HL-60 (cell line): Measurements from ENCODE around the gene FSTL5.

Experiments
- DNase-seq, 2 experiments: peaks; one replicate each; pipeline ENCODE4 v3.0.0-alpha.2; 2010 to 2020; ENCODE audit warnings: low read depth in 1 of 2, low spot score in 1 of 2
- H3K27ac ChIP-seq: fragments of 250-450 bp; sonication (Bioruptor Pico); replicated peaks from 2 replicates; pipeline ENCODE4 v1.5.1; 2020; ENCODE audit warnings: mild to moderate bottlenecking, moderate library complexity
- H3K27me3 ChIP-seq: fragments of 250-450 bp; sonication (Bioruptor Pico); 2 replicates; pipeline ENCODE4 v1.5.1; 2021; ENCODE audit warnings: mild to moderate bottlenecking, moderate library complexity; ENCODE audit not compliant: insufficient read depth, poor library complexity, severe bottlenecking
- H3K4me3 ChIP-seq: replicated peaks from 2 replicates; pipeline ENCODE4 v1.5.1; 2011; ENCODE audit warnings: mild to moderate bottlenecking, control low read depth, low read length; ENCODE audit not compliant: insufficient read depth
- GABPA ChIP-seq: IDR thresholded peaks from 2 replicates; pipeline ENCODE4 v1.6.1; 2012; ENCODE audit warnings: low read depth
- POLR2AphosphoS5 ChIP-seq: IDR thresholded peaks from 2 replicates; pipeline ENCODE4 v1.6.1; 2012; ENCODE audit warnings: low read depth
- SPI1 ChIP-seq: IDR thresholded peaks from 2 replicates; pipeline ENCODE4 v1.6.1; 2012; ENCODE audit warnings: low read depth, mild to moderate bottlenecking, borderline replicate concordance
- TF ChIP-seq, protein P1 (sequence below): IDR thresholded peaks from one replicate; pipeline ENCODE4 v1.5.1; 2011; ENCODE audit warnings: low read length, control low read depth, inconsistent platforms; ENCODE audit not compliant: insufficient read depth
- TF ChIP-seq, protein P2 (sequence below): IDR thresholded peaks from 2 replicates; pipeline ENCODE4 v1.6.1; 2012; ENCODE audit warnings: low read depth; ENCODE audit not compliant: insufficient replicate concordance

Gene FSTL5

DNA sequence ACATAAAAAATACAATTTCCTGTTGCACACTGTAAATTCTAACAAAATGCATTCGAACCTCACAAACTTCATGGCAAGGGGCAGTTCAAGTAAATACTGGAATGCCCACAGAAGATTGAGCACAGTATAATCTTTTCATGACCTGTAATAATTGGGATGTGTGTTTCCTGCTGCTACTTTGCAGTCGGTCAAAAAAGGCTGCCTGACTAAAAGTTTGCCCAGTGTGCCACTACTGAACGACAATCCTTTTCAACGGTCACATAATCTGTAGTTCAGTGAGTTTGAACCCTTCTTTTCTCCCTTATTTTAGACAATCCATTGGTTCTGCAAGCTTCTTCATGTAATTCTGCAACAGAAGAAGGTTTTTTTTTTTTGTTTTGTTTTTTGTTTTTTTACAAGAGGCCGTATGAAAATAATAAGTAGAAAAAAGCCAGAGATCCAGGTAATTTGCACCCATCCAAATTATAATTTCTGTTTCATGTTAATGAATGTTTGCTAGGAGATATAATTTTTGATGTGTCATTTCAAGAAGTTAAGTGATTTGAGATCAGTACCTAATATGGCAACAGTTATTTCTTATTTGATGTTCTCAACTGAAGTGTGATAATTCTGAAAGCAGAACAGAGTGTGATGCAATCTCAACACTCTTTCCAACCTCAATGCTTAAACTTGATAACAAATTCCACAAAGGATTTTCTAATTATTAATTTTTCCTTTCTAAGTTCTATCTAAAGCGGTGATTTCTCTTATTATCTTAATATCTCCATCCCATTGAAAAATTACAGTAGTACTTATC is 237.6 kb downstream of the FSTL5 start:
- no peak for DNase-seq
- TF ChIP-seq POLR2AphosphoS5: no peak
- Histone ChIP-seq H3K4me3 (no peak overlapping the region), H3K27me3 (no peaks in the 10 kb centered on the region), H3K27ac (no peak overlapping the region)

DNA sequence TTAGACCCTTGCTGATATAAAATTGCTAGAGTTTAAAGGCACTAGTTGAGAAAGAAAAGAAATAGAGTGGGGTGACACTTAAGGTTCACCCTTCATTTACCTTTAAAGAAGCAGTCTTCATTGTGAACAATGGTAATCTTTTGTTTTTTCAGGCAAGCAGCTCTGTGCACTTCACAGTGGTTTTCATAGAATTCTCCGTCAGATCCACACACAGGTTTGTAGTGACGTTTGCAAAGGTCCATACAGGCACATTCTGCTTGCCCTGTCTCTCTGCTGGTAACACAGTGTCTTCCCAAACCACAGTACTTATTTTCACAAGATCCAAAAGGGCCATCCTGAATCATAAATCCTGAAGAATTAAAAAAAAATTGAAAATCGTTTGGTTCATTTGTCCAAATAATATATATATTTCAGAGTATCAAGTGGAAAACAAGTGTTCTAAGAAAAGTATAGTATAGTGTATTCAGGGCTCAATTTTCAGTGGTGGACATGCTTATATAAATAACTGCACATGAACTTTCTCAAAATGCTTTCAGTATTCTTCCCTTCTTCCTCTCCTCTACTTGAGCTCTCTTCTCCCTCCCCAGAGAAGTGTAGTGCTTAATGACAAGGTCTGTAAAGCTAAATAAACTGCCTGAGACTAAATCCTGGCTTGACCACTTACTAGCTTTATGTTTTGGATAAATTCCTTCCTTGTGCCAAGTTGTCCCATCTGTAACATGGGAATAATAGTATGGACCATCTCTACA is 243.3 kb downstream of the FSTL5 start:
- no peaks in the 10 kb centered on the region for H3K27me3 ChIP-seq
- no peak overlapping the region for H3K4me3 ChIP-seq
- no peak for DNase-seq
- H3K27ac ChIP-seq: no peak overlapping the region
- TF ChIP-seq POLR2AphosphoS5 (no peak), GABPA (no peak), SPI1 (no peak)
- TF ChIP-seq, protein P1, sequence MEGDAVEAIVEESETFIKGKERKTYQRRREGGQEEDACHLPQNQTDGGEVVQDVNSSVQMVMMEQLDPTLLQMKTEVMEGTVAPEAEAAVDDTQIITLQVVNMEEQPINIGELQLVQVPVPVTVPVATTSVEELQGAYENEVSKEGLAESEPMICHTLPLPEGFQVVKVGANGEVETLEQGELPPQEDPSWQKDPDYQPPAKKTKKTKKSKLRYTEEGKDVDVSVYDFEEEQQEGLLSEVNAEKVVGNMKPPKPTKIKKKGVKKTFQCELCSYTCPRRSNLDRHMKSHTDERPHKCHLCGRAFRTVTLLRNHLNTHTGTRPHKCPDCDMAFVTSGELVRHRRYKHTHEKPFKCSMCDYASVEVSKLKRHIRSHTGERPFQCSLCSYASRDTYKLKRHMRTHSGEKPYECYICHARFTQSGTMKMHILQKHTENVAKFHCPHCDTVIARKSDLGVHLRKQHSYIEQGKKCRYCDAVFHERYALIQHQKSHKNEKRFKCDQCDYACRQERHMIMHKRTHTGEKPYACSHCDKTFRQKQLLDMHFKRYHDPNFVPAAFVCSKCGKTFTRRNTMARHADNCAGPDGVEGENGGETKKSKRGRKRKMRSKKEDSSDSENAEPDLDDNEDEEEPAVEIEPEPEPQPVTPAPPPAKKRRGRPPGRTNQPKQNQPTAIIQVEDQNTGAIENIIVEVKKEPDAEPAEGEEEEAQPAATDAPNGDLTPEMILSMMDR: no peak

DNA sequence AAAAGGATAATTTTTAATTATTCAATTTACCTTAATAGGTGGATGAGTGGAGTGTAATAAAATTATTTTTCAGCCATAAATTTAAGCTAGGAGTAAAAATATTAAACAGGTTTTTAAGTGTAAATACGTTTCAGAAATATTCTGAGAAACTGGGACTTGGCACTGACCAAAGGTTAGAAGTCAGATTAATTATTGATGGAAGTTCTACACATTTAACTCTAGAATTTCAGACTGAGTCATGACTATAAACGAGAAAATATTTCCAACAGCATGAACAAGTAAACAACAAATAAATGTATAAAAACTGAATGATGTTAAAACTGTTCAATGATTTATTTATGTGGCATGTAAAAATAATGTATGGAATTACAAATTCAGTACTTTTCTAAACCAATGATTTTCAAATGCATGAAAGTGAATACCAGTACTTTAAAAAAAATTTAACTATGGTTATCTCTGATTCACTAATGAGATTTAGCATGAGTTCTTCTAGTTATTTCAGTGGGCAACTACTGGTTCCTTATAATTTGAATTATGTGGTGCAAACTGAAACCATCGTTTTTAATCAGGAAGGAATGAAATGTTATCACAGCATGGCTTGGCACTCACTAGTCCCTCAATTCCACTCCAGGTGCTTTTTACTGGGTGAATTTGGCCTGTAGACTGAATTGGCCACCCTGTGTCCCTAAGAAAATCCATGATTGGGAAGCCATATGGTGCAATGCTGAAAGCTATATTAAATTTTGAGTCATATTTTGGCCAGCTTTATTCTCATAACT is 244.2 kb downstream of the FSTL5 start:
- TF ChIP-seq GABPA (no peak), SPI1 (no peak), POLR2AphosphoS5 (no peak)
- TF ChIP-seq, protein P2, sequence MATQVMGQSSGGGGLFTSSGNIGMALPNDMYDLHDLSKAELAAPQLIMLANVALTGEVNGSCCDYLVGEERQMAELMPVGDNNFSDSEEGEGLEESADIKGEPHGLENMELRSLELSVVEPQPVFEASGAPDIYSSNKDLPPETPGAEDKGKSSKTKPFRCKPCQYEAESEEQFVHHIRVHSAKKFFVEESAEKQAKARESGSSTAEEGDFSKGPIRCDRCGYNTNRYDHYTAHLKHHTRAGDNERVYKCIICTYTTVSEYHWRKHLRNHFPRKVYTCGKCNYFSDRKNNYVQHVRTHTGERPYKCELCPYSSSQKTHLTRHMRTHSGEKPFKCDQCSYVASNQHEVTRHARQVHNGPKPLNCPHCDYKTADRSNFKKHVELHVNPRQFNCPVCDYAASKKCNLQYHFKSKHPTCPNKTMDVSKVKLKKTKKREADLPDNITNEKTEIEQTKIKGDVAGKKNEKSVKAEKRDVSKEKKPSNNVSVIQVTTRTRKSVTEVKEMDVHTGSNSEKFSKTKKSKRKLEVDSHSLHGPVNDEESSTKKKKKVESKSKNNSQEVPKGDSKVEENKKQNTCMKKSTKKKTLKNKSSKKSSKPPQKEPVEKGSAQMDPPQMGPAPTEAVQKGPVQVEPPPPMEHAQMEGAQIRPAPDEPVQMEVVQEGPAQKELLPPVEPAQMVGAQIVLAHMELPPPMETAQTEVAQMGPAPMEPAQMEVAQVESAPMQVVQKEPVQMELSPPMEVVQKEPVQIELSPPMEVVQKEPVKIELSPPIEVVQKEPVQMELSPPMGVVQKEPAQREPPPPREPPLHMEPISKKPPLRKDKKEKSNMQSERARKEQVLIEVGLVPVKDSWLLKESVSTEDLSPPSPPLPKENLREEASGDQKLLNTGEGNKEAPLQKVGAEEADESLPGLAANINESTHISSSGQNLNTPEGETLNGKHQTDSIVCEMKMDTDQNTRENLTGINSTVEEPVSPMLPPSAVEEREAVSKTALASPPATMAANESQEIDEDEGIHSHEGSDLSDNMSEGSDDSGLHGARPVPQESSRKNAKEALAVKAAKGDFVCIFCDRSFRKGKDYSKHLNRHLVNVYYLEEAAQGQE: no peak
- TF ChIP-seq, protein P1: no peak
- Histone ChIP-seq H3K27ac (no peak overlapping the region), H3K4me3 (no peak overlapping the region), H3K27me3 (no peaks in the 10 kb centered on the region)
- DNase-seq: no peak

DNA sequence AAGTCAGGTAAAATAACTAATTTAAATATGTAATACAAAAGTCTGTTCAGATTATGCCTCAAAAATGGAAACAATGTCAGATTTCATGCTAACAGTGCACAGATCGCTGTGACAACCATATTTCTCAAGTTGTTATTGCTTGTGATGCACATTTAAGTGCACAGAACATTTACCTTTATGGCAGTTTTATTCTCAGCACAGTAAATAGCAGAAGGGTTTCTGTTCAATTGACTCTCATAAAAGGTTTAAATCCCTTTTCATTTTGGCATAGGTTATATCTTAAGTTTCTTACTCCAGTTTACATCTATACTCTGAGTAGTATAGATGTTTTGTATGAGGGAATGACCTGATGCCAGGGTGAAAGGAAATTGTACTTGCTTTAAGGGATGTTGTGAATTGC is 247.8 kb downstream of the FSTL5 start:
- H3K27ac ChIP-seq: no peak overlapping the region
- H3K27me3 ChIP-seq: no peaks in the 10 kb centered on the region
- no peak overlapping the region for H3K4me3 ChIP-seq
- no peak for DNase-seq
- TF ChIP-seq, protein P1: no peak
- TF ChIP-seq POLR2AphosphoS5 (no peak), SPI1 (no peak), GABPA (no peak)
- TF ChIP-seq, protein P2: no peak
